Natural killer cell treated with Interleukin-12 subunit alpha and Interleukin-12 subunit beta and Interleukin-15 and Interleukin-18, amount 100 ng/mL, for 72 hours (primary cell): ENCODE results near the gene RBP7. TPM values are rescaled to one million over a fixed set of nuclear protein-coding genes. Genes with fewer than 3 reads are reported as not detected.

Experiments
- ATAC-seq, 2 donors: fragments of 150-1000 bp; cut with Tn5 transposase in 1 of 2; sonication (Bioruptor Pico), chemical (Tn5 transposase) in 1 of 2; 2 replicates each; pipeline ENCODE4 v1.10.0; 2021
- DNase-seq: peaks from one replicate; pipeline ENCODE4 v3.0.0; 2022; ENCODE audit warnings: low spot score
- H3K27ac Mint-ChIP-seq, 2 donors: 1 replicate in 1 of 2; 2 replicates in 1 of 2; pipeline ENCODE4 v1.8.0; 2022; ENCODE audit warnings: mixed read lengths in 2 of 2, mild to moderate bottlenecking in 1 of 2, moderate library complexity in 1 of 2
- H3K27me3 Mint-ChIP-seq, 2 donors: 1 replicate in 1 of 2; 2 replicates in 1 of 2; pipeline ENCODE4 v1.8.0; 2022; ENCODE audit warnings: mixed read lengths in 2 of 2
- H3K36me3 Mint-ChIP-seq: one replicate; pipeline ENCODE4 v1.8.0; 2022; ENCODE audit warnings: mixed read lengths
- H3K4me1 Mint-ChIP-seq, 2 donors: 1 replicate in 1 of 2; 2 replicates in 1 of 2; pipeline ENCODE4 v1.8.0; 2022; ENCODE audit warnings: low read depth in 2 of 2, mixed read lengths in 2 of 2, mild to moderate bottlenecking in 1 of 2
- H3K4me3 Mint-ChIP-seq: one replicate; pipeline ENCODE4 v1.8.0; 2022; ENCODE audit warnings: mixed read lengths
- H3K9me3 Mint-ChIP-seq: 2 replicates; pipeline ENCODE4 v1.8.0; 2022; ENCODE audit warnings: mixed read lengths
- total RNA-seq, 2 donors: library from RNA; stranded (reverse); gene quantifications; one replicate each; pipeline ENCODE4 v1.2.3, GENCODE V29; 2022

Gene RBP7
- total RNA-seq, 2 donors from 2014 or later: not detected

GRCh38 chr1:10045480-10046355 is 48.7 kb downstream of the RBP7 start:
- H3K9me3 Mint-ChIP-seq: no peaks in the 10 kb centered on the region
- no peak for ATAC-seq
- no peaks in the 10 kb centered on the region for H3K36me3 Mint-ChIP-seq
- no peaks in the 10 kb centered on the region for H3K27me3 Mint-ChIP-seq
- DNase-seq: no peak
- peaks cover 21 to 24% of the 10 kb centered on the region in 2 donors for H3K4me1 Mint-ChIP-seq
- H3K4me3 Mint-ChIP-seq: no peak overlapping the region
- no peak overlapping the region for H3K27ac Mint-ChIP-seq

- Mint-ChIP-seq H3K4me1 (peaks cover 21 to 24% of the 10 kb centered on the region in 2 donors), H3K27ac (no peak overlapping the region), H3K9me3 (no peaks in the 10 kb centered on the region), H3K27me3 (no peaks in the 10 kb centered on the region), H3K4me3 (no peak overlapping the region), H3K36me3 (no peaks in the 10 kb centered on the region)
- ATAC-seq (no peak), DNase-seq (no peak)
These were observed 49.5 kb downstream of the RBP7 start for GRCh38 chr1:10046356-10047085.

- H3K36me3 Mint-ChIP-seq: no peaks in the 10 kb centered on the region
- no peak for DNase-seq
These were observed 51.6 kb downstream of the RBP7 start for GRCh38 chr1:10048601-10049000.

GRCh38 chr1:10050611-10051010 is 53.6 kb downstream of the RBP7 start:
- ATAC-seq (no peak), DNase-seq (no peak)
- no peaks in the 10 kb centered on the region for H3K27me3 Mint-ChIP-seq
- no peaks in the 10 kb centered on the region for H3K9me3 Mint-ChIP-seq
- H3K4me3 Mint-ChIP-seq: no peak overlapping the region
- no peak overlapping the region for H3K27ac Mint-ChIP-seq
- peaks cover 14 to 16% of the 10 kb centered on the region in 2 donors for H3K4me1 Mint-ChIP-seq
- no peaks in the 10 kb centered on the region for H3K36me3 Mint-ChIP-seq

More at GRCh38 chr1:10048601-10049000, 51.6 kb downstream of the RBP7 start:
- H3K4me1 Mint-ChIP-seq: peaks cover 19 to 20% of the 10 kb centered on the region in 2 donors
- no peak for ATAC-seq
- no peaks in the 10 kb centered on the region for H3K9me3 Mint-ChIP-seq
- H3K27ac Mint-ChIP-seq: no peak overlapping the region
- H3K4me3 Mint-ChIP-seq: no peak overlapping the region
- no peaks in the 10 kb centered on the region for H3K27me3 Mint-ChIP-seq

- ATAC-seq (no peak), DNase-seq (no peak)
- H3K4me3 Mint-ChIP-seq: no peak overlapping the region
- no peaks in the 10 kb centered on the region for H3K9me3 Mint-ChIP-seq
- H3K27me3 Mint-ChIP-seq: no peaks in the 10 kb centered on the region
- H3K27ac Mint-ChIP-seq: no peak overlapping the region
- H3K36me3 Mint-ChIP-seq: no peaks in the 10 kb centered on the region
- peaks cover 17 to 18% of the 10 kb centered on the region in 2 donors for H3K4me1 Mint-ChIP-seq
These were observed 54.6 kb downstream of the RBP7 start for GRCh38 chr1:10051656-10052055.

- Mint-ChIP-seq H3K9me3 (no peaks in the 10 kb centered on the region), H3K36me3 (no peaks in the 10 kb centered on the region), H3K27me3 (no peaks in the 10 kb centered on the region), H3K27ac (no peak overlapping the region), H3K4me3 (no peak overlapping the region), H3K4me1 (peaks cover 12% of the 10 kb centered on the region in 2 donors)
- ATAC-seq: no peak
- DNase-seq: no peak
These were observed 55.3 kb downstream of the RBP7 start for GRCh38 chr1:10052347-10052746.

GRCh38 chr1:10054465-10054864 is 57.4 kb downstream of the RBP7 start:
- no peak overlapping the region for H3K27ac Mint-ChIP-seq
- no peak overlapping the region for H3K4me3 Mint-ChIP-seq
- peaks cover 12 to 15% of the 10 kb centered on the region in 2 donors for H3K4me1 Mint-ChIP-seq
- DNase-seq (no peak), ATAC-seq (no peak)
- H3K9me3 Mint-ChIP-seq: no peaks in the 10 kb centered on the region
- H3K27me3 Mint-ChIP-seq: no peaks in the 10 kb centered on the region
- H3K36me3 Mint-ChIP-seq: no peaks in the 10 kb centered on the region

- DNase-seq (no peak), ATAC-seq (no peak)
- no peak overlapping the region for H3K27ac Mint-ChIP-seq
- no peaks in the 10 kb centered on the region for H3K36me3 Mint-ChIP-seq
- H3K27me3 Mint-ChIP-seq: no peaks in the 10 kb centered on the region
- no peak overlapping the region for H3K4me3 Mint-ChIP-seq
- H3K9me3 Mint-ChIP-seq: no peaks in the 10 kb centered on the region
- peaks cover 12 to 15% of the 10 kb centered on the region in 2 donors for H3K4me1 Mint-ChIP-seq
These were observed 59.6 kb downstream of the RBP7 start for GRCh38 chr1:10056599-10056987.

- no peak overlapping the region for H3K27ac Mint-ChIP-seq
- H3K4me1 Mint-ChIP-seq: peaks cover 12 to 15% of the 10 kb centered on the region in 2 donors
- H3K27me3 Mint-ChIP-seq: no peaks in the 10 kb centered on the region
- no peaks in the 10 kb centered on the region for H3K36me3 Mint-ChIP-seq
- ATAC-seq: no peak
- no peak for DNase-seq
- H3K9me3 Mint-ChIP-seq: no peaks in the 10 kb centered on the region
- no peak overlapping the region for H3K4me3 Mint-ChIP-seq
These were observed 60.3 kb downstream of the RBP7 start for GRCh38 chr1:10057343-10057742.

GRCh38 chr1:10057796-10058195 is 60.8 kb downstream of the RBP7 start:
- Mint-ChIP-seq H3K9me3 (no peaks in the 10 kb centered on the region), H3K4me3 (no peak overlapping the region), H3K36me3 (no peaks in the 10 kb centered on the region), H3K4me1 (peaks cover 12% of the 10 kb centered on the region in 2 donors), H3K27ac (no peak overlapping the region), H3K27me3 (no peaks in the 10 kb centered on the region)
- DNase-seq (no peak), ATAC-seq (no peak)

- Mint-ChIP-seq H3K9me3 (no peaks in the 10 kb centered on the region), H3K36me3 (no peaks in the 10 kb centered on the region), H3K4me1 (peaks cover 19 to 22% of the 10 kb centered on the region in 2 donors), H3K27ac (no peak overlapping the region), H3K27me3 (no peaks in the 10 kb centered on the region), H3K4me3 (no peak overlapping the region)
- DNase-seq: no peak
- no peak for ATAC-seq
These were observed 62.3 kb downstream of the RBP7 start for GRCh38 chr1:10059342-10059718.

GRCh38 chr1:10060311-10061100 is 63.5 kb downstream of the RBP7 start:
- no peak overlapping the region for H3K4me3 Mint-ChIP-seq
- H3K27me3 Mint-ChIP-seq: no peaks in the 10 kb centered on the region
- H3K27ac Mint-ChIP-seq: no peak overlapping the region
- ATAC-seq (no peak), DNase-seq (no peak)
- H3K4me1 Mint-ChIP-seq: peaks cover 25 to 28% of the 10 kb centered on the region in 2 donors
- H3K9me3 Mint-ChIP-seq: no peaks in the 10 kb centered on the region
- no peaks in the 10 kb centered on the region for H3K36me3 Mint-ChIP-seq

GRCh38 chr1:10061276-10061675 is 64.2 kb downstream of the RBP7 start:
- Mint-ChIP-seq H3K4me3 (no peak overlapping the region), H3K9me3 (no peaks in the 10 kb centered on the region), H3K36me3 (no peaks in the 10 kb centered on the region), H3K27ac (no peak overlapping the region), H3K4me1 (peaks cover 23% of the 10 kb centered on the region in 2 donors), H3K27me3 (no peaks in the 10 kb centered on the region)
- ATAC-seq (no peak), DNase-seq (no peak)
